ENCODE data around the gene LRIG3.

The LRIG3 gene

DNA sequence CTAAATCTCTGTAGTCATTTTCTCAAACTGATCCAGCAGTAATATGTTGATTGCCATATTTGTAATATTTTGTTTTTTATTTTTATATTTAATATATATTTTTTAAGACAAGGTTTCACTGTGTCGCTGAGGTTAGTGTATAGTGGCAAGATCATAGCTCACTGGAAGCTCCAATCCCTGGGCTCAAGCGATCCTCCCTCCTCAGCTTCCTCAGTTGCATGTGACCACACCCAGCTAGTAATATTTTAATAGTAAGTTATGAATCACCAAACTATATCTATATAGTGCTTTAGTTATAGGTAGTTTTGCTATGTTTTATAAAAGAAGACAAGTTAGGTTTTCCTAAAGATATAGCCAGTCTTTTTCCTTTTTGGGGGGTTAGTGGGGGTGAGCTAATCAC is 22.0 kb upstream of the LRIG3 start:
- Histone ChIP-seq H3K23ac (ENCODE audit: low read depth, low read length, poor library complexity) (no peak overlapping the region), H2AK5ac (ENCODE audit: low read depth, low read length) (no peak overlapping the region), H3K4me2 (ENCODE audit: insufficient read depth, low read length, poor library complexity, severe bottlenecking) (no peak overlapping the region), H2AFZ (ENCODE audit: low read length) (no peak overlapping the region), H3K27me3 (ENCODE audit: control insufficient read depth in 3 of 3, insufficient read depth in 3 of 3, low read depth in 1 of 3, low read length in 3 of 3) (no peaks in the 10 kb centered on the region), H3K36me3 (replicated peaks in 1 of 2; ENCODE audit: control insufficient read depth in 2 of 2, insufficient read depth in 2 of 2, low read length in 2 of 2) (no peaks in the 10 kb centered on the region), H2BK15ac (ENCODE audit: low read length) (no peak overlapping the region), H2BK5ac (ENCODE audit: low read length) (no peak overlapping the region), H3K79me1 (ENCODE audit: low read depth, low read length) (no peaks in the 10 kb centered on the region), H3K4me3 (ENCODE audit: low read length in 2 of 2) (no peak overlapping the region), H3K14ac (ENCODE audit: low read length) (no peak overlapping the region), H3K4ac (ENCODE audit: low read length) (no peak overlapping the region), H3K9ac (ENCODE audit: low read depth, low read length, poor library complexity) (no peak overlapping the region), H2BK120ac (ENCODE audit: low read depth, low read length) (no peak overlapping the region), H3K27ac (replicated peaks; ENCODE audit: low read length) (no peak overlapping the region), H4K8ac (ENCODE audit: low read depth, low read length) (no peak overlapping the region), H3K4me1 (ENCODE audit: control insufficient read depth in 2 of 2, insufficient read depth in 1 of 2, low read depth in 1 of 2, low read length in 2 of 2) (no peaks in the 10 kb centered on the region), H4K91ac (ENCODE audit: low read depth, low read length, poor library complexity) (no peak overlapping the region), H2BK12ac (ENCODE audit: low read length) (no peak overlapping the region), H3K9me3 (replicated peaks in 1 of 2; ENCODE audit: control insufficient read depth in 2 of 2, insufficient read depth in 1 of 2, low read depth in 1 of 2, low read length in 2 of 2) (no peaks in the 10 kb centered on the region), H3K18ac (ENCODE audit: low read length) (no peak overlapping the region)
- no CpG with 5 or more reads among the region's 2 CpGs for WGBS, 2 donors (ENCODE audit: extremely low coverage in 2 of 2, insufficient read length in 2 of 2, insufficient replicate concordance in 1 of 2)
- no peak for DNase-seq (ENCODE audit: low spot score)

DNA sequence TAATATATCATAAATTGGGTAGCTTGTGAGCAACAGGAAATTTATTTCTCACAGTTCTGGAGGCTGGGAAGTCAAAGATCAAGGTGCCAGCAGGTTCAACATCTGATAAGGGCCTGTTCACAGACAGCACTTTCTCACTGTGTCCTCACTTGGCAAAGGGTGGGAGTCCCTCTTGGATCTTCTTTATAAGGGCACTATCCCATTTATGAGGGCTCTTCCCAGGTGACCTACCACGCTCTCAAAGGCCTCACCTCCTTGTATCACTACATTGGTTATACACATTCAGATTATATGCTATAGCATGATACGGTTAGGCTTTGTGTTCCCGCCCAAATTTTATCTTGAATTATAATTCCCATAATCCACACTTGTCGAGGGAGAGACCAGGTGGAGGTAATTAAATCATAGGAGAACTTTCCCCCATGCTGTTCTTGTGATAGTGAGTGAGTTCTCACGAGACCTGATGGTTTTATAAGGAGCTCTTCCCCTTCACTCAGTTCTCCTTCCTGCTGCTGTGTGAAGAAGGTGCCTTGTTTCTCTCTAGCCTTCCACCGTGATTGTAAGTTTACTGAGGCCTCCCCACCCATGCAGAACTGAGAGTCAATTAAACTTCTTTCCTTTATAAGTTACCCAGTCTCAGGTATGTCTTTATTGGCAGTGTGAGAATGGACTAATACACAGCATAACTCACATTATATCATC is 19.2 kb upstream of the LRIG3 start:
- no peak overlapping the region for H2AK5ac ChIP-seq (ENCODE audit: low read depth, low read length)
- H2BK15ac ChIP-seq (ENCODE audit: low read length), result no peak overlapping the region
- H3K23ac ChIP-seq (ENCODE audit: low read depth, low read length, poor library complexity), result no peak overlapping the region
- H2BK12ac ChIP-seq (ENCODE audit: low read length), result no peak overlapping the region
- H3K79me1 ChIP-seq (ENCODE audit: low read depth, low read length), result no peaks in the 10 kb centered on the region
- H3K9ac ChIP-seq (ENCODE audit: low read depth, low read length, poor library complexity), result no peak overlapping the region
- H3K27me3 ChIP-seq (ENCODE audit: control insufficient read depth in 3 of 3, insufficient read depth in 3 of 3, low read depth in 1 of 3, low read length in 3 of 3), result no peaks in the 10 kb centered on the region
- peaks cover 0 to under 1% of the 10 kb centered on the region in 2 donors for H3K9me3 ChIP-seq (replicated peaks in 1 of 2; ENCODE audit: control insufficient read depth in 2 of 2, insufficient read depth in 1 of 2, low read depth in 1 of 2, low read length in 2 of 2)
- H3K27ac ChIP-seq (replicated peaks; ENCODE audit: low read length), result no peak overlapping the region
- H3K4me1 ChIP-seq (ENCODE audit: control insufficient read depth in 2 of 2, insufficient read depth in 1 of 2, low read depth in 1 of 2, low read length in 2 of 2), result no peaks in the 10 kb centered on the region
- no peak overlapping the region for H4K8ac ChIP-seq (ENCODE audit: low read depth, low read length)
- H3K4me3 ChIP-seq (ENCODE audit: low read length in 2 of 2), result no peak overlapping the region
- H3K18ac ChIP-seq (ENCODE audit: low read length), result no peak overlapping the region
- no peak overlapping the region for H3K4me2 ChIP-seq (ENCODE audit: insufficient read depth, low read length, poor library complexity, severe bottlenecking)
- H2BK5ac ChIP-seq (ENCODE audit: low read length), result no peak overlapping the region
- no peak overlapping the region for H2BK120ac ChIP-seq (ENCODE audit: low read depth, low read length)
- H3K14ac ChIP-seq (ENCODE audit: low read length), result no peak overlapping the region
- H2AFZ ChIP-seq (ENCODE audit: low read length), result no peak overlapping the region
- H3K36me3 ChIP-seq (replicated peaks in 1 of 2; ENCODE audit: control insufficient read depth in 2 of 2, insufficient read depth in 2 of 2, low read length in 2 of 2), result no peaks in the 10 kb centered on the region
- no peak overlapping the region for H4K91ac ChIP-seq (ENCODE audit: low read depth, low read length, poor library complexity)
- no CpG with 5 or more reads among the region's 6 CpGs for WGBS, 2 donors (ENCODE audit: extremely low coverage in 2 of 2, insufficient read length in 2 of 2, insufficient replicate concordance in 1 of 2)
- H3K4ac ChIP-seq (ENCODE audit: low read length), result no peak overlapping the region
- no peak for DNase-seq (ENCODE audit: low spot score)

- Histone ChIP-seq H2AFZ (ENCODE audit: low read length) (no peak overlapping the region), H3K79me1 (ENCODE audit: low read depth, low read length) (no peaks in the 10 kb centered on the region), H3K4me3 (ENCODE audit: low read length in 2 of 2) (no peak overlapping the region), H4K91ac (ENCODE audit: low read depth, low read length, poor library complexity) (no peak overlapping the region), H3K9me3 (replicated peaks in 1 of 2; ENCODE audit: control insufficient read depth in 2 of 2, insufficient read depth in 1 of 2, low read depth in 1 of 2, low read length in 2 of 2) (peaks cover 0 to 2% of the 10 kb centered on the region in 2 donors), H3K36me3 (replicated peaks in 1 of 2; ENCODE audit: control insufficient read depth in 2 of 2, insufficient read depth in 2 of 2, low read length in 2 of 2) (no peaks in the 10 kb centered on the region), H2BK120ac (ENCODE audit: low read depth, low read length) (no peak overlapping the region), H2BK12ac (ENCODE audit: low read length) (no peak overlapping the region), H2AK5ac (ENCODE audit: low read depth, low read length) (no peak overlapping the region), H3K27me3 (ENCODE audit: control insufficient read depth in 3 of 3, insufficient read depth in 3 of 3, low read depth in 1 of 3, low read length in 3 of 3) (no peaks in the 10 kb centered on the region), H3K18ac (ENCODE audit: low read length) (no peak overlapping the region), H2BK5ac (ENCODE audit: low read length) (no peak overlapping the region), H3K9ac (ENCODE audit: low read depth, low read length, poor library complexity) (no peak overlapping the region), H3K23ac (ENCODE audit: low read depth, low read length, poor library complexity) (no peak overlapping the region), H4K8ac (ENCODE audit: low read depth, low read length) (no peak overlapping the region), H3K14ac (ENCODE audit: low read length) (no peak overlapping the region), H3K27ac (replicated peaks; ENCODE audit: low read length) (no peak overlapping the region), H3K4me1 (ENCODE audit: control insufficient read depth in 2 of 2, insufficient read depth in 1 of 2, low read depth in 1 of 2, low read length in 2 of 2) (no peaks in the 10 kb centered on the region), H3K4ac (ENCODE audit: low read length) (no peak overlapping the region), H3K4me2 (ENCODE audit: insufficient read depth, low read length, poor library complexity, severe bottlenecking) (no peak overlapping the region), H2BK15ac (ENCODE audit: low read length) (no peak overlapping the region)
- no CpG with 5 or more reads among the region's 2 CpGs for WGBS, 2 donors (ENCODE audit: extremely low coverage in 2 of 2, insufficient read length in 2 of 2, insufficient replicate concordance in 1 of 2)
- no peak for DNase-seq (ENCODE audit: low spot score)
These were observed 18.1 kb upstream of the LRIG3 start for GRCh38 chr12:58938440-58938839.

GRCh38 chr12:58934528-58934927 is 14.2 kb upstream of the LRIG3 start:
- Histone ChIP-seq H3K27me3 (ENCODE audit: control insufficient read depth in 3 of 3, insufficient read depth in 3 of 3, low read depth in 1 of 3, low read length in 3 of 3) (no peaks in the 10 kb centered on the region), H2AFZ (ENCODE audit: low read length) (no peak overlapping the region)
- no CpG with 5 or more reads among the region's 3 CpGs for WGBS, 2 donors (ENCODE audit: extremely low coverage in 2 of 2, insufficient read length in 2 of 2, insufficient replicate concordance in 1 of 2)

More at GRCh38 chr12:58934528-58934927, 14.2 kb upstream of the LRIG3 start:
- Histone ChIP-seq H3K9ac (ENCODE audit: low read depth, low read length, poor library complexity) (no peak overlapping the region), H4K91ac (ENCODE audit: low read depth, low read length, poor library complexity) (no peak overlapping the region), H4K8ac (ENCODE audit: low read depth, low read length) (no peak overlapping the region), H3K4me2 (ENCODE audit: insufficient read depth, low read length, poor library complexity, severe bottlenecking) (no peak overlapping the region), H2BK120ac (ENCODE audit: low read depth, low read length) (no peak overlapping the region), H3K14ac (ENCODE audit: low read length) (no peak overlapping the region), H3K4me1 (ENCODE audit: control insufficient read depth in 2 of 2, insufficient read depth in 1 of 2, low read depth in 1 of 2, low read length in 2 of 2) (no peaks in the 10 kb centered on the region), H2BK15ac (ENCODE audit: low read length) (no peak overlapping the region), H3K27ac (replicated peaks; ENCODE audit: low read length) (no peak overlapping the region), H3K18ac (ENCODE audit: low read length) (no peak overlapping the region), H3K4ac (ENCODE audit: low read length) (no peak overlapping the region), H2AK5ac (ENCODE audit: low read depth, low read length) (no peak overlapping the region), H3K36me3 (replicated peaks in 1 of 2; ENCODE audit: control insufficient read depth in 2 of 2, insufficient read depth in 2 of 2, low read length in 2 of 2) (no peaks in the 10 kb centered on the region), H3K79me1 (ENCODE audit: low read depth, low read length) (no peaks in the 10 kb centered on the region), H2BK12ac (ENCODE audit: low read length) (no peak overlapping the region), H3K9me3 (replicated peaks in 1 of 2; ENCODE audit: control insufficient read depth in 2 of 2, insufficient read depth in 1 of 2, low read depth in 1 of 2, low read length in 2 of 2) (peaks cover 0 to 2% of the 10 kb centered on the region in 2 donors), H2BK5ac (ENCODE audit: low read length) (no peak overlapping the region), H3K23ac (ENCODE audit: low read depth, low read length, poor library complexity) (no peak overlapping the region), H3K4me3 (ENCODE audit: low read length in 2 of 2) (no peak overlapping the region)
- no peak for DNase-seq (ENCODE audit: low spot score)
